ENCODE data around the gene EHD4.

The EHD4 gene

GRCh38 chr15:41994772-41995475 is 22.6 kb upstream of the EHD4 start:
- no peak for DNase-seq (ENCODE audit: low read depth)

- DNase-seq (ENCODE audit: low read depth) = no peak
These were observed 21.9 kb upstream of the EHD4 start for GRCh38 chr15:41994171-41994650.

- DNase-seq (ENCODE audit: low read depth) = no peak
These were observed 21.3 kb upstream of the EHD4 start for GRCh38 chr15:41993472-41994170.

- DNase-seq (ENCODE audit: low read depth) = no peak
These were observed 20.4 kb upstream of the EHD4 start for GRCh38 chr15:41992803-41993190.

- DNase-seq (ENCODE audit: low read depth) = no peak
These were observed 19.9 kb upstream of the EHD4 start for GRCh38 chr15:41992151-41992802.

GRCh38 chr15:41990691-41991090 is 18.3 kb upstream of the EHD4 start:
- DNase-seq (ENCODE audit: low read depth) = no peak

GRCh38 chr15:41990243-41990605 is 17.9 kb upstream of the EHD4 start:
- no peak for DNase-seq (ENCODE audit: low read depth)

- peak; percentile 73 for DNase-seq (ENCODE audit: low read depth)
These were observed 17.4 kb upstream of the EHD4 start for GRCh38 chr15:41989573-41990242.

GRCh38 chr15:41988896-41989572 is 16.7 kb upstream of the EHD4 start:
- DNase-seq (ENCODE audit: low read depth) = no peak

- DNase-seq (ENCODE audit: low read depth) = no peak
These were observed 15.5 kb upstream of the EHD4 start for GRCh38 chr15:41987925-41988275.

GRCh38 chr15:41987246-41987924 is 15.0 kb upstream of the EHD4 start:
- DNase-seq (ENCODE audit: low read depth) = no peak

GRCh38 chr15:41985236-41986160 is 13.1 kb upstream of the EHD4 start:
- DNase-seq (ENCODE audit: low read depth) = no peak

GRCh38 chr15:41984622-41985021 is 12.3 kb upstream of the EHD4 start:
- no peak for DNase-seq (ENCODE audit: low read depth)

- no peak for DNase-seq (ENCODE audit: low read depth)
These were observed 11.5 kb upstream of the EHD4 start for GRCh38 chr15:41983621-41984571.

- no peak for DNase-seq (ENCODE audit: low read depth)
These were observed 10.9 kb upstream of the EHD4 start for GRCh38 chr15:41983221-41983620.

GRCh38 chr15:41982133-41982930 is 10.0 kb upstream of the EHD4 start:
- no peak for DNase-seq (ENCODE audit: low read depth)

GRCh38 chr15:41981371-41982132 is 9.2 kb upstream of the EHD4 start:
- DNase-seq (ENCODE audit: low read depth) = peak; percentile 29
